GM19455 (cell line): Measurements from ENCODE around the gene GNAQ.

Experiments used
- ATAC-seq: cut with Tn5 transposase; IDR thresholded peaks from one replicate; pipeline ENCODE4 v1.9.1; 2021; ENCODE audit not compliant: unreplicated experiment

Gene GNAQ

GRCh38 chr9:77975036-77975435 is 56.6 kb downstream of the GNAQ start:
- ATAC-seq = no peak

- ATAC-seq = no peak
Measured at GRCh38 chr9:77974434-77974833, 57.2 kb downstream of the GNAQ start.

- no peak for ATAC-seq
Measured at GRCh38 chr9:77969083-77969482, 62.5 kb downstream of the GNAQ start.

GRCh38 chr9:77968506-77968905 is 63.1 kb downstream of the GNAQ start:
- no peak for ATAC-seq

- ATAC-seq = no peak
Measured at GRCh38 chr9:77966718-77967117, 64.9 kb downstream of the GNAQ start.

GRCh38 chr9:77965445-77966123 is 66.0 kb downstream of the GNAQ start:
- ATAC-seq = no peak

GRCh38 chr9:77964258-77964657 is 67.4 kb downstream of the GNAQ start:
- no peak for ATAC-seq

GRCh38 chr9:77961541-77961940 is 70.1 kb downstream of the GNAQ start:
- ATAC-seq = no peak

- ATAC-seq = no peak
Measured at GRCh38 chr9:77960356-77961153, 71.1 kb downstream of the GNAQ start.

- ATAC-seq = no peak
Measured at GRCh38 chr9:77959803-77960202, 71.8 kb downstream of the GNAQ start.

- ATAC-seq = no peak
Measured at GRCh38 chr9:77957652-77958051, 74.0 kb downstream of the GNAQ start.

GRCh38 chr9:77956555-77956954 is 75.1 kb downstream of the GNAQ start:
- ATAC-seq = no peak

GRCh38 chr9:77954666-77955015 is 77.0 kb downstream of the GNAQ start:
- ATAC-seq = no peak

- ATAC-seq = no peak
Measured at GRCh38 chr9:77954013-77954665, 77.5 kb downstream of the GNAQ start.

- no peak for ATAC-seq
Measured at GRCh38 chr9:77953590-77953989, 78.0 kb downstream of the GNAQ start.

- no peak for ATAC-seq
Measured at GRCh38 chr9:77952635-77953328, 78.8 kb downstream of the GNAQ start.

GRCh38 chr9:77951369-77951768 is 80.2 kb downstream of the GNAQ start:
- no peak for ATAC-seq

GRCh38 chr9:77949751-77950436 is 81.7 kb downstream of the GNAQ start:
- ATAC-seq = no peak

GRCh38 chr9:77947651-77948050 is 84.0 kb downstream of the GNAQ start:
- ATAC-seq = no peak

- ATAC-seq = no peak
Measured at GRCh38 chr9:77946969-77947620, 84.5 kb downstream of the GNAQ start.
